SKM-1 (cell line): ENCODE data around the gene RPL7L1.
"Not testable (repeated sequence)": the region's sequence is repeated elsewhere in the genome, so short reads cannot be mapped to it uniquely, and the experiment has no call there.

Experiments
- DNase-seq: peaks from one replicate; lab custom pipeline; 2025; ENCODE audit not compliant: unreplicated experiment; lab: John Stamatoyannopoulos, UW

RPL7L1 gene

DNA sequence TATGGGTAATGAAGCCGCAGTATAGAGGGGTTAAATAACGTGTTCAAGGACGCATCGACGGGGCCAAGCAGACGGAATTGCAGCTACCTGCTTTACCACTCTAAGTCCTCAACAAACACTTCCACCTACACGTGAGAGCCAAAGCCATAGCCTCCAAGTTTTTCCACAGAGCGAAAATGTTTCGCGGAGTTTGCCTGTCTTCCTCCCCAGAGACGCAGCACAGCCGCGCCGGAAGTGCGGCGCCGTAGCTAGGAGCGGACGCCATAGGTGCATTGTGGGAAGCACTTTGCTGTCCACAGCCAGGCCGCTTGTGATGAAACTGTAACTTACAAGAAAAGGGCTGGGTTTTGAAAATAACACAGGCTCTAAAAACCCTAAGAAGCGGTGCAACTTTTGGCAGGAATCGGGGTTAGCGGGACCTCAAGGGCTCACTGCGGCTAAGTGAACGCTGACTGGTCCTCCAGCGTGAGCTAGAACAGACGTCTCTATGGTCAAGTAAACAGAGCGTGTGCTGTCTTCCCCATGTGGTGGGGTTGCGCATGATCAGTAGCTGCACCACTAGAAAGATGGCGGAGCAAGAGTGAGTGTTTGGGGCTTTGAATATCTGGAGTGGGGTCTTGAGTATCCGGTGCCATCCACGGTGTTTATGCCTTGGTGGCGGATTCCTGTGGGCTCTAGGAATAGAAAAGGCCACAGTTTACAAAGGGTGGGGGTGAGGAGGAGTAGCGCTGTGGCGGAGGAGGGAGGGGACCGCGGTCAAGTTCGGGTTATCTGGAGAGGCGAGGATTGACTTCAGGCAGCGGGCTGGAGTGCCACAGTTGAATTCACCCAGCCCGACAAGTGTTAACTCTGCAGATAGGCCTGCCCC lies at the start of gene RPL7L1:
TSS of gene RPL7L1 (plus strand) at position 245 of the 868 bp plus-strand sequence. CDS start at position 540, 295 bp downstream.
- peak; percentile 79 for DNase-seq

DNA sequence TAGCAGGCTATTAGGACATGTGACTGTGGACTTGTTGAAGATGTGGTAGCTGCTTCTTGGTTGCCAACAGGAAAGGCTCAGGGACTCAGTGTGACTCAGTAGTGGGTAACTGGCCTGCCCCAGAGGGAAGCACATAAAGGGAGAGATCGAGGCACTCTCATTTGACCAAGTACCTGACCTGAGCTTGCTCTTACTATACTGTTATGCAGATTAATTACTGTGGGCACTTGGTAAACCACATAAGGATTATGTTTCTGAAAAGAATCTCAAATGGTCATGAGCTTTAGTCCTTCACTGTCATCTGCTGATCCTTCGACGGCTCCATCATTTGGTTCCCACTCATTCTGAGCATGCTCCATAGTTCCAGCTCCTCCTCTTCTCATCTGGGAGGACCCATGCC lies 48.2 kb upstream of the RPL7L1 start:
- DNase-seq = no peak

DNA sequence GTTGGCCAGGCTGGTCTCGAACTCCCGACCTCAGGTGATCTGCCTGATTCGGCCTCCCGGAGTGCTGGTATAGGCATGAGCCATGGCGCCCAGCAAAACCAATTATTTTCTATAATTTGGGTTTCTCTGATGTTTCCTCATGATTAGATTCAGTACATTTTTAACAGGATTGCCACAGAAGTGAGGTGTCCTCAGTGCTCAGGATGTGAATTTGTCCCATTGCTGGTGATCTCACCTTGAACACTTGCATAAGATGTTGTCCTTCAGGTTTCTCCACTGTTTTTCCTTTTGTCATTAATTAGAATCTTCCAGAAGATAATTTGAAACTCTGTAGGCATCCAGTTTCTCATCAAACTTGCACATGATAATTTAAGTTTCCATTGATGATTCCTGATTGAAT lies 45.4 kb upstream of the RPL7L1 start:
- no peak for DNase-seq

DNA sequence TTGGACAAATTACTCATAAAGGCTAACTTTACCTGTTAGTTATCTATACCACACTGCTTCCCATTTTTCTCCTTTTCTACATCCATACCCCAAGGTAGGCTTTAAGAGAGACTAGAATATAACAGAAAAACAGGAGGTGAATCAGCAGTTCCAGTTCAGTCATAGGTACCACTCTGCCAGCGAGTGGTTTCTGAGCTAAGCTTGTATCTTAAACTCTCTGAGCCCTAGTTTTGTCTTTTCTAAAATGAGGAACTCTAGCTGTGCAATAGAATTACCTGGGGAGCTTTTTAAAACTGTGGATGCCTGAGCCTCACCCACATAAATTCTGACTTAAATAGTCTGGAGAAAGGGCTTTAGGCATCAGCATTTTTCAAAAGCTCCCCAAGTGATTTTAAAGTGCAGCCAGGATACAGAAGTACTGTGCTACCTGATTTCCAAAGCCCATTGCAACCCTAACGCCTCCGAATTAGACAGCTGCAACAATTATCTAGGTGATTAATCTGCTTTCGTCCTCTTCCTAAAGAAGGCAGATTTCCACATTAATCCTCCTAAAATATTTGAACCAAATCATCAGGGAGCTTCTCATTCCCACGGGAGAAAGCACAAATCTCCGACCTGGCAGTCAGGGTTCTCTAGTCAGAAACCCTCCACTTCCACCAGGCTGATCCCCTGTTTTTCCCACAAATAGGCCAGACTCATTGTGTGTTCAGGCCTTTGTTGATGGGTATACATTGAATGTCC lies 37.4 kb upstream of the RPL7L1 start:
- no peak for DNase-seq

DNA sequence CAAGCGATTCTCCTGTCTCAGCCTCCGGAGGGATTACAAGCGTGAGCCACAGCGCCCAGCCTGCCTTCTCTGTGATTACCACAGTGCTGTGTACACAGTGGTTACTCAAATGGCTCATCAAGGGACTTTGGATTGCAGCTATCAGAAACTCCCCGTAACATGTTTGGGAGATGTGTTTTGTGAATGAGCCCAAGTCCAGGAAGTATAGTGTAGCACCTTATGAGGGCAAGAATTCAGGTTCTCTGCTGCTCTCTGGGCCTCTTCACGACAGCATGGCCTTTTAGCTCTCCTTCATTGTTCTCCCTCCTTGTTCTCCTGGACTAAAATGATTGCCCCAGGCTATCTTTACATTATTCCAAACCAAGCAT lies 34.1 kb upstream of the RPL7L1 start:
- DNase-seq = no peak

DNA sequence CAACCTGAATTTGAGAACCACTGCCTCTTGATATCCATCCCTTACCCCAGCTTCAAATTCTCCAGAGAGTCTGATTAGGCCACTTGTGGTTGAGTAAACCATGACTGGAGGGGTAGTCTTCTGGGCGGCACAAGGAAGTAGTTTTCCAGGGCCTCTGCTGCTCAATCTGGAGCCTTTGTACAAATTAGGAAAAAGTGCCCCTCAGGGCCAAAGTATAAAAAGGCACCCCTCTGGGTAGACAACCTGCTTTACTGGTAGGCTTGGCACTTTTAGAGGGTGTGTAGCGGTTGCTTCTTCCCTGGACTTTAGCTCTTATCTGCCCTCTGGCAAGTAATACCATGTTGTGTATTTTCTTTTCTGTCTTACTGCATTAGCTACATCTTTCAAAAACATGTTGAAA lies 32.9 kb upstream of the RPL7L1 start:
- no peak for DNase-seq

DNA sequence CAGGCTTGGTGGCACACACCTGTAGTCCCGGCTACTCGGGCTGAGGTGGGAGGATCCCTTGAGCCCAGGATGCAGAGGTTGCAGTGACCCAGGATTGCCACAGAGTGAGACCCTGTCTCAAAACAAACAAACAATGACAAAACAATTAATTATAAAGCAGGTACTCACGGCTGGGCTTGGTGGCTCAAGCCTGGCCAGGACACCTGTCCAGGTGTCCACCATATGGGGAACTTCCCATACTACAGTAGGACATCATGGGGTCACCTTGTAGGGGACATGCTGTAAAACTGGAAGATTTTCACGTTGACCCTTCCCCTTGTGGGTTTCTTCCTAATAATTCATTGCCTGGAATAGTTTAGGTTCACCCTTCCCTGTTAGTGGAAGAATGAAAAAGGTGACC lies 30.7 kb upstream of the RPL7L1 start:
- DNase-seq = no peak

DNA sequence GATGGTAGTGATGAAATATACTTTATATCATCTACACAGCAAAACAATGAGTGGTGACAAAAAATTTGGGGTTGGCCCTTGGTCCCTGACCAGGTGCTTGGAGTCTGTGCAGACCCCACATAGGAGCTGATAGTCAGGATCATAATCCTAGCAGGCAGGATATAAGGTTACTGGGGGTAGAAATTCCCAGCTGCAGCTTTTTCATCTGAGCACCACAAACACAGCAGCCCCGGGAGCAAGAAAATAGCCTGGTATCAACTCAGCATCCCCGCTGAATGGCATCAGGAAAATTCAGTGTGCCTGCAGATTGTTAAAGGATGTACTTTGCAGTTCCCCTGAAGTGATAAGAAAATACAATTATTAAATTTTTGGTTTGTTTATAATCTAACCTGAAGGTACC lies 27.8 kb upstream of the RPL7L1 start:
- no peak for DNase-seq

DNA sequence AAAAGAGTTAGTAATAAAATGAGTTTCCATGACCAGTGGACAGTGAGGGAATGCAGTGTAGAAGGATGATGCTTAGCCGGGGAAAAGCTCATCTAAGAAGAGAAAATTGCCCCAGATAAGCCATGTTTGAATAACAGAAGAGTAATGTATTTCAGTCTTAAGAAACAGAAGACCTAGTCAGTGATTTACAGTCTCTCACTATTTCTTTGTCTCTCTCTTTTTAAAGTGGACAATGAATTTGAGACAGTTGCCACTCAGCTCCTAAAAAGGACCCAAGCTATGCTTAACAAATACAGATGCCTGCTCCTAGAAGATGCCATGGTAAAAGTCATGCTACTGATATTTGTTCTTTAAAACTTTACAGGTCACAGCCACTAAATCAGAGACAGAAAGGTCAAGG lies 19.4 kb upstream of the RPL7L1 start:
- DNase-seq = no peak

DNA sequence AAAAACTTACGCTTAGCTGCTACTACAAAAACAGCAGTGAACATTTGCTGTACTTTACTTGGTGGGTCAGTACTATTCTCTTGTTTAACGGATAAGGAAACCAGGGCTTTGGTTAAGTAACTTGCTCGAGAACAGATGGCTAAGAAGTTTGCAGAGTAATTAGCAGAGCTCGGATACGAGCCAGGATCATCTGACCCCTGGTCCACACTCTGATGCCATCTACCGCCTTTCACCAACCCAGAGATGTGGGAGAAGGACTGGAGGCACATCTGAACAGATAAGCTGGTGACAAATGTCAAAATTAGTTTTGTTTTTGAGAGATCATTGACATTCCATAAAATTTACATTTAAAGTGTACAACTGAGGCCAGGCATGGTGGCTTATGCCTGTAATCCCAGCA lies 18.9 kb upstream of the RPL7L1 start:
- DNase-seq = no peak

DNA sequence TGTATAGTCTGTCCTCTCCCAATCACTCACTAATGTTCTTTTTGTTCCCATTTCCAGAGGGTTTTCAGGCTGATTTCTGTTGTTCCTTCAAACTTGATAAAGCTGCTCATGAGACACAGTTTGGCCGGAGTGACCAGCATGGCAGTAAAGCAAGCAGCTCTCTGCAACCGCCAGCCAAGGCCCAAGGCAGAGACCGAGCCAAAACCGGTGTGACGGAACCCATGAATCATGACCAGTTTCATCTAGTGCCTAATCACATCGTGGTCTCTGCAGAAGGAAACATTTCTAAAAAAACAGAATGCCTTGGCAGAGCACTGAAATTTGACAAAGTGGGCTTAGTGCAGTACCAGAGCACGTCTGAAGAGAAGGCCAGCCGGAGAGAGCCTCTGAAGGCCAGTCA lies 14.8 kb upstream of the RPL7L1 start:
- DNase-seq = no peak

DNA sequence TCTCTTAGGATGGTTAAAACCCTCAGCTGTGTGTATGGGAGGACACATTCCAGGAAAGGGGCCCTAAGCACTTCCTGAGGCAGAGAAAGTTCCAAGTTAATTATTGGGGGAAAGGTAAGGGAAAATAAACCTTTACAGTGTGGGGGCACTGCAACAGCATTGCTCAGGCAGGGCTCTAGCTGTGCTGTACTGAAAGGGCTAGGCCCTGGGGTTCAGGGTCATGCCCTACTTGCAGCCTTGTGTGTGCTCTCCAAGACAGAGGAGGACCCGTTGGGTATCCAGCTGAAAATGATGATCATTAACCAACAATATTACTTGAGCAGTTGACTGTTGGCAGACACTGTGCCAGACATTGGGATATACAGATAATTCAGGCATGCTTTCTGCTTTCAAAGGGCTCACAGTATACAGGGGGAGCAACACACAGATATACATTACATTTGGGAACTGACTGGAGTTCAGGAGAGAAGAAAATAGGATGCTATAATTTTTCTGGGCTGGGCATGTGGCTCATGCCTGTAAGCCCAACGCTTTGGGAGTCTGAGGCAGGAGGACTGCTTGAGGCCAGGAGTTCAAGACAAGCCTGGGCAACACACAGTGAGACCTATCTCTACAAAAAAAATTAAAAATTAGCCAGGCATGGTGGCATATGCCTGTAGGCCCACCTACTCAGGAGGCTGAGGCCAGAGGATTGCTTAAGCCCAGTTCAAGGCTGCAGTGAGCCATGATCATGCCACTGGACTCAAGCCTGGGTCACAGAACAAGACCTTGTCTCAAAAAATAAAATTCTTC lies 9.1 kb upstream of the RPL7L1 start:
- no peak for DNase-seq

DNA sequence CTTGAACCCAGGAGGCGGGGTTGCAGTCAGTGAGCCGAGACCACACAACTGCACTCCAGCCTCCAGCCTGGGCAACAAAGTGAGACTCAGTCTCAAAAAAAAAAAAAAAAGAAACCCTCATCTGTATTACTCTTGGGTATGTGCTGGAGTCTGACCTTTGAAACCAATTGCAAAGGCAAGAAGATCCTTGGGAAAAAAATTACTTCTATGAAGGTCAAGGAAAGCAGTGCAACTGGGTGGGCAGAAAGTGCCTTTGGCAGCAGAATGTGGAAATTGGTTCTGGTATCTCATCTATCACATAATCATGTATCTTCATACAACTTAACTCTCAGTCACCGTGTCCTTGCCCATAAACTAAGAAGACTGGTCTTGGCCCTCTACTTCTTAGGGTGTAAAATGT lies 7.7 kb upstream of the RPL7L1 start:
- no peak for DNase-seq

DNA sequence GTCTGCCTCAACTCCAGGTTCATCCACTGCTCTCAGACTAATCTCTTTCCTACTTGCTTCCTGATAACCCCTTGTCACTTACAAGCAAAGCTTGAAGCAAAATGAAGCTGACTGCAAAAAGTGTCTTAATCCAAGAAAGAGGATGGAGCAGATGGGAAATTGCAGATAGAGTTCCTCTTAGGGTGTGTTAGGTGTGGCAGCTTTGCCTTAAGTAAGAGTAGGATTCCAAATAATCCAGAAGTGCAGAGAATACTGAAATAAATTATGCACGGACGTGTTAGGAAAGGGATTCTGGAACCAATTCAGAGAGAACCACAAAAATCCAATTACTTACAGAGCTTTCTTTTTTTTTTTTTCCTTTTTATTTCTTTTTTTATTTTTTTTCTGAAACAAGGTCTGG lies 6.1 kb upstream of the RPL7L1 start:
- DNase-seq = no peak

DNA sequence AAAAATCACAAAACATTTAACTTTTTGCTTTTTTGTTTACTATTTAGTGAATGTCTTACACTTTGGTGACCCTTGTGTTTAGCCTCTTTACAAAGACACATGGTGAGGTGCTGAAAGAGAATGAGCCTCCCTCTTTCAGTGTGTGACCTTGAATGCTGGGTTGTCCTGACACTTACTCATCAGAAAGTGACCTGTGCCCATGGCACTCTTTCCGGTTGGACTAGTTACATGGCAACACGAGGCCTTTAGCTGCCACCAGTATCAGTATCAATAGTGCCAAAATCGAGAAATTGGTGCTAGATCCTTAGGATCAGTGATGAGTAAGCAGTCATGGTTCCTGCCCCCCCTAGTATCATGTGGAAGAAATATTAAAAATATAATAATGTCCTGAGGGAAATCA lies 1.7 kb upstream of the RPL7L1 start:
- DNase-seq = no peak

DNA sequence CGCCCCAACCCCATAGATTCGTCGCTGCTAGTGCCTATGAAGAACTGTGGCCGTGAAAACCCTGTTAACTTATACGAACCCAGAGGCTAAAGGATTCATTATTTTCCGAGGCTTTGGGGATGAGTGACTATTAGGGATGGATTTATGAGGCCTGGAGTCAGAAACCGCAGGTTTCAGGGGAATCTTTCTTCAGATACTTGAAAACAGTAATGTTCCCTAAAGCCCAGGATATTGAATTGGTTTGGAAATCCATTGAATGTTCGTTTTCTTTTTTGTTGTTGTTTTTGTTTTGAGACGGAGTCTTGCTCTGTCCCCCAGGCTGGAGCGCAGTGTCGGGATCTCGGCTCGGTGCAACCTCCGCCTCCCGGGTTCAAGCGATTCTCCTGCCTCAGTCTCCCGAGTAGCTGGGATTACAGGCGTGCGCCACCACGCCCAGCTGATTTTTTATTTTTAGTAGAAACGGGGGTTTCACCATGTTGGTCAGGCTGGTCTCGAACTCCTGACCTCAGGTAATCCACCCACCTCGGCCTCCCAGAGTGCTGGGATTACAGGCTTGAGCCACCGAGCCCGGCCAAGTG lies 913 bp downstream of the RPL7L1 start:
- DNase-seq = not testable (repeated sequence)

DNA sequence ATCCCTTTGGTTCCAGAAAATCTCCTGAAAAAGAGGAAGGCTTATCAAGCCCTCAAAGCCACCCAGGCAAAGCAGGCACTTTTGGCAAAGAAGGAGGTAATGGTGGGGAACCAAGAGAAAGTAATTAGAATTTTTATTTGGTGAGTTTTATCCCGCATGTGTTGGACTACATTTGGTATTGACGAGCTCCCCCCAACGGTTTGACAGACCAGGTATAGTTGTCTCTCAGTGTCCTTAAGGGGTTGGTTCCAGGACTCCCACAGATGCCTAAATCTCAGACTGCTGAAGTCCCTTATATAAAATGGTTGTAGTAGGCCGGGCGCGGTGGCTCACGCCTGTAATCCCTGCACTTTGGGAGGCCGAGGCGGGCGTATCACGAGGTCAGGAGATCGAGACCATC lies 1.5 kb downstream of the RPL7L1 start:
- not testable (repeated sequence) for DNase-seq

DNA sequence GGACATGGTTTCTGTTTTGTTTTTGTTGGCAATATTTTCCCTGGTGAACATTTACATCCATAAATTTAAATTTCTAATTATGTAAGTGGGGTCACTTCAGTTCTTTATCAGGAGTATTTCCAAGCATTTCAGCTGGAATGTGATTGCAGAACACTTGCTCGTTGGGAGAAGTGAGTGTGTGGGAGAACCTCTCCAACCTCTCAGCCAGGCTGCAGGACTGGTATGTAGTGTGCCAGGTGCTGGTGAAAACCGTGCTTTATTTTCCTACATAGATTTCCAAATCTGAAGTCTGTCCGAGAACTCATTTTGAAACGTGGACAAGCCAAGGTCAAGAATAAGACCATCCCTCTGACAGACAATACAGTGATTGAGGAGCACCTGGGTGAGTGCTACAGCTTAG lies 6.3 kb downstream of the RPL7L1 start:
- no peak for DNase-seq

DNA sequence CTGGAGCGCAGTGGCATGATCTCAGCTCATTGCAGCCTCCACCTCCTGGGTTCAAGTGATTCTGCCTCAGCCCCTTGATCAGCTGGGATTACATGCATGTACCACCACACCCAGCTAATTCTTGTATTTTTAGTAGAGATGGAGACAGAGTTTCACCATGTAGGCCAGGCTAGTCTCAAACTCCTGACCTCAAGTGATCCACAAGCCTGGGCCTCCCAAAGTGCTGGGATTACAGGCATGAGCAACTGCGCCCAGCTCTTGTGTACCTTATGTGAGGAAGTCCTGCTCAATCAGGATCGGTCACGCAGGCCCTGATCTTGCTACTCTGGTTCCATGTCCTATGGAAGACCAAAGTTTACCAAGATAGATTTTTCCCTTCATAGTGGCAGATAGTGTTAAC lies 8.8 kb downstream of the RPL7L1 start:
- DNase-seq = not testable (repeated sequence)

DNA sequence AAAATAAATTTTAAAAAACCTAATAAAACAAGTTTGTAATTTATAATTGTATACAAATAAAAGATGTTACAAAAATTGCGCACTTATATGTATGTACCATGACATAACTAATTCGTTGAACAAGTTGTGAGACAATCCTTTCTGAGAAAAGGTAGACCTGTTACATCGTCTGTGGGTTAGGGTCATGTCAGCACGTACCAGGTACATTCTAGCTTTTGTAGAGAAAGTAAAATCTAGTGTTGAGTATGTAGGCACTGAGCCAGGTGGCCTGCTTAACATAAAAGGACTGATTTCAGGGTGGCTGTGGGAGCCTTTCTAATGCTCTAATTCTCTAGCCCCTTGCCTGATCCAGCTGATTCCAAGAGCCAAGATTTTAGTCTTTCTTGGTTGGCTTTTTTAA lies 10.4 kb downstream of the RPL7L1 start:
- DNase-seq = no peak
